ENCODE results near the gene SPZ1.

- TF ChIP-seq POLR2A (IDR thresholded peaks at IDR 0.05; ENCODE audit: low read length) (no peak), GATA1 (IDR thresholded peaks at IDR 0.05; ENCODE audit: low read depth, low read length) (no peak)
Measured at GRCh38 chr5:80309871-80310665, 9.7 kb upstream of the SPZ1 start.
